ENCODE measurements around the gene ZNFX1.
"Not testable (repeated sequence)": the region's sequence is repeated elsewhere in the genome, so short reads cannot be mapped to it uniquely, and the experiment has no call there.

ZNFX1 gene

DNA sequence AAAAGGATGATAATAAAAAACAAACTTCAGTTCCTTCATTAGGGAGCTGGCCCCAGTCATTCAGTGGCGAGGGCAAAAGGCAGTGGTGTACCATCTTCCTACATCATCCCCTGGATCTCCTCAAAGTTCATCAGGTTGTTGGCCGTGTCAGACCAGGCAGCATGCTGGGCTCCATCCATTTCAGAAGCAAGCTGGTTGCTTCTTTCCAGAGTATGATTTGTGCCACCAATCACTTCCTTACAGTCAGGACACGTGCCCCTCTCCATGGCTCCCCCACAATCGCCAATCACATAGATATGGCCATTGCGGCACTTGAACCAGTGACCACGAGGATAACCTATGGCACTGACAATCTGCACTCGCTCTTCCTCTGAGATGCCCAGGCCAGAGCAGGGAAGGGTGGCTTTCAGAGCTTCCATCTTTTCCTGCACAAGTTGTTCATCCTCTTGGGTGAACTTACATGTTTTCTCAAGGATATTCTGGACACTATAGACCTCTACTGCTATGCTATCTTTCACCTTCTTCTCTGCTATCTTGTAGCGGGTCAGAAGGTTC lies 30.6 kb downstream of the ZNFX1 start:
- DNase-seq, result no peak

DNA sequence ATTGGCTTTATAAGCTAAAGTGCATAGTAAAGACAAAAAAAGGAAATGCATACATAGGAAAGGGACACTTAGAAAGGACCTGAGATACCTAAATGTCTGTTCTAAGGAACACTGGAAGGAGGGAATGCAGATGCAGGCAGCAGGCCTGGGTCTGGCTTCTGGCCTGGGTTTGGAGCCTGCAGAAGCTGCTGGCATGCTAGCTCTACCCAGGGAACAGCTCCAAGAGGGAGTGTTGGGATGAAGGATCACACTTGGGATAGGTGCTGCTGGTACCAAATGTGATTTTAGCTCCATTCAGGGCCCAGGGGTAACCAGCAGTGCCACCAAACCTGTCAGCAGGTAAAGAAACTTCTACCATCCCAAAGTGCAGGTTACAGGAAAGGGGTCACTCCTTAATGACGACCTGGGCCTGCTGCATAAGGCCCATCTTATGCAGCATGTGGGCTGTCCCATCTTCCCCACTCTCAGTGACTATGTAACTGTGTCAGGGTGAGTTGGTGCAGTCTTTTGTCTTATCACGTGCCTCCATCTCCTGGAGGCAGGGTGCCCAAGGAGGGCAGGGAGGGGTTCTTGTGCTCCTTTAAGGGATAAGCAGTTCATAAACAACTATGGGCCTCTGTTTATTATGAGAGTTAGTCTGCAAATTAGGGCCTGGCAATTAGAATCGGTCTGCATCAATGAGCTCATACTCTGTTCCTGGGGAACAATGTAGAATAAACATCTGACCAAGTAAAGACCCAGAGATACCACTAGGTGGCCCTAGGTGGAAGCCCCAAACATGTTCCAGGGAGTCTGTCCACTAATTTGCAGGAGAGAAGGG lies 31.7 kb downstream of the ZNFX1 start:
- peak; percentile 78 for DNase-seq

DNA sequence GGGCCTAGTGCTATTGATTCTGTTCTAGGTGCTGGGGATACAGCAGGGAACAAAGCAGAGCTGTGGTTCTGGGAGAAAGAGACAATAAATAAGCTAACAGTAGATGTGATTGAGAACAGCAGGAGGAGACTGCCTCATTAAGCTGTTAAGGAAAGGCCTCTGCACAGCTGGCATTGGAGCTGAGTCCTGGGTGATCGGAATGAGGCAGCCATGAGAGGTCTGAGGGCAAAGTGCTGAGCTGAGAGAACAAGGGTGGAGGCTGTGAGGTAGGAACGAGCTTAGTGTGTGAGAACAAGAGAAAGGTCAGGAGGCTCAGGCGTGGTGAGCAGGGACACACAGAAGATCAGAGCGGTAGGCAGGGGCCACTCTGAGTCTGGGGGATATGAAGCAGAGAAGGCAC lies 40.3 kb downstream of the ZNFX1 start:
- DNase-seq, result no peak

DNA sequence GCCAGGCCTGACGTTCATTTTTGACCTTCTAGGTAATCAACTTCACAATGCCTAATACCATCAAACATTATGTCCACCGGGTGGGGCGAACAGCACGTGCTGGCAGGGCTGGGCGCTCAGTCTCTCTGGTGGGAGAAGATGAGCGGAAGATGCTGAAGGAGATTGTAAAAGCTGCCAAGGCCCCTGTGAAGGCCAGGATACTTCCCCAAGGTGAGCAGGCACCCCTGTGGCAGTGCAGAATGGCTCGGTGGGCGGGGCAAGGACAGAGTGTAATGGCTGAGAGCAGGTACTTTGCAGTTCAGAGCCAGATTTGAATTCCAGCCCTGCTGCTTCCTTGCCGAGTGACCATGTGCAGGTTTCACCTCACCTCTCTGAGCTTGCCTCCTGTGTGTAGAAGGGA lies 41.6 kb downstream of the ZNFX1 start:
- DNase-seq, result no peak

DNA sequence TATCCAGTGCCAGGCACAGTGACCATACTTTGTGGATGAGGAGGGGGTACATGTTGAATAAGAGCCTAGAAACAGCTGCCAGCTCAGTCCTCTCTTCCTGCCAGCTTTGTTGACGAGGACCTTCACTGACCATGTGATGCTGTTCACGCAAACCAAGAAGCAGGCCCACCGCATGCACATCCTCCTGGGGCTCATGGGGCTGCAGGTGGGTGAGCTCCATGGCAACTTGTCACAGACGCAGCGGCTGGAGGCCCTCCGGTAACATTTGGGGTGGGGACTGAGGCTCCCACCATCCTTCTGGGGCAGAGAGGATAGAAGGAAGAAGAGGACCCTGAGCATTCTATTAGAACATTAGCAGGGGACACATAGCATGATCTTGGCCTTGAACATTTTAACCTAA lies 43.0 kb downstream of the ZNFX1 start:
- DNase-seq, result no peak

DNA sequence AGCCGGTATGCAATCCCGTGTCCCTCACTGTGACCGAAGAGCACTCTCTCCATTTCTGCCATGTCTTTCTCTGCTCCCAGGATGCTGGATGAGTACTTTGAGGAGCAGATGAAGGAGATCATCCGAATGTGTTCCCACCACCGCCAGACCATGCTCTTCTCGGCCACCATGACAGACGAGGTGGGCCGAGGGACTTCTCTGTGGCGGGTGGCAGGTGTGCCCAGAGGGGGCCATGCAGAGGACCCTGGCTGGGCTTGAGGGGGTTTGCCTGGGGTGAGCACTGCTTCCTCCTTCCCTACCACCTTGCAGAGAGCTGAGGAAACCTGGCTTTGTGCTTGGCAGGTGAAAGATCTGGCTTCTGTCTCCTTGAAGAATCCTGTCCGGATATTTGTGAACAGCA lies 44.6 kb downstream of the ZNFX1 start:
- DNase-seq, result no peak

DNA sequence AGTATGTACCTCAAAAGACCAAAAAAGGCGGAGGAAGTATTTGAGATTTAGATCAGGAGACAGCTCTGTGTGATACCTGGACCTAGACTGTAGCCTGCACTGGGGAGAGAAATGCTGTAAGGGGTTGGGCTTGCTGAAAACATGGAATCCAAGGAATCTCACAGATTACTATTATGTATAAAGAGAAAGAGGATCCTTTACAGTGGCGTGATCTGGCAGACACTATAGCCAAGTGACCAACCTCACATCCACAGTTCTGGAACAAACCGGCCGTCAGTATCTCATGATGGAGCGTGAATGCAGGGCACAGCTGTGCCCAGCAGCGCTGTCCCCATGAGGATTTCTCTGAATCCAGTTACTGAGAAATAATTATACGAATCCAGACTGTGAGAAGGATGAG lies 46.4 kb downstream of the ZNFX1 start:
- no peak for DNase-seq

DNA sequence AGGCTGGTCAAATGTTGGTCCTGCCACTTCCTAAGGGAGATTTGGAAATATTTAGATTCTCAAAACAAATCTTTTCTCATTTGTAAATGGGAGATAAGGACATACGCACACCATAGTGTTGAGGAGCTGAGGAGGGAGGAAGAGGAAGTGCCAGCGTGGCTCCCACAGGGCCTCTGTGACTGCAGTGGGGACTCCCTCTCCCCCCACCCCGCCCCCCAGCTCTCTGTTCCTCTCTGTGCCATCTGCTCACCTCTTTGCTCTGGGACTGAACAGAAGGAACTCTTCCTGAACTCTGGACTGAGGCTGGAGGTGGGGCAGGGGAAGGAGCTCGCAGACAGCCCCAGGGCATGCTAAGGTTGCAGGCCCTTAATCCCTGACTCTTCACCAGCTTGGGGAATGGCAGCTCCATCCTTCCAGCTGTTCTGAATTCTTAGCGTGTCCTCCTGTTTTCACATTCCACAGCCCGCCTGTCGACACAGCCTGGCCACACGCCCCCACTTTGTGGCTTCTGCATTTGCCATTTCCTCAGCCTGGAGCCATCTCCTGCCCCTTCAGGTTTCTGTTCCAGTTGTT lies 47.2 kb downstream of the ZNFX1 start:
- peak; percentile 79 for DNase-seq

DNA sequence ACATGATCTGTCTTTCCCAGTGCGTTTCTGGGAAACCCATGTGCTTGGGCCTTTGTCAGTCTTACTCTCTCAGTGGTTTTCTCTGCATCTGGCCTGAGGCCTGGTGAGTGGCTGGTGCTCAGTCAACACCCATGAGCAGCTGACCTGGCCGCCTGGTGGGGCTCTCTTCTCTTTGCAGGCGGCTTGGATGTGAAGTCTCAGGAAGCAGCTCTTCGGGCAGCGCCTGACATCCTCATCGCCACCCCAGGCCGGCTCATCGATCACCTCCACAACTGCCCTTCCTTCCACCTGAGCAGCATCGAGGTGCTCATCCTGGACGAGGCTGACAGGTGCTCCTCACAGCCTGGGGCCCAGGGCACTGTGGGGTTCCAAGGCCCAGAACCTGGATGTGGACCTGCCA lies 47.8 kb downstream of the ZNFX1 start:
- peak; percentile 48 for DNase-seq

DNA sequence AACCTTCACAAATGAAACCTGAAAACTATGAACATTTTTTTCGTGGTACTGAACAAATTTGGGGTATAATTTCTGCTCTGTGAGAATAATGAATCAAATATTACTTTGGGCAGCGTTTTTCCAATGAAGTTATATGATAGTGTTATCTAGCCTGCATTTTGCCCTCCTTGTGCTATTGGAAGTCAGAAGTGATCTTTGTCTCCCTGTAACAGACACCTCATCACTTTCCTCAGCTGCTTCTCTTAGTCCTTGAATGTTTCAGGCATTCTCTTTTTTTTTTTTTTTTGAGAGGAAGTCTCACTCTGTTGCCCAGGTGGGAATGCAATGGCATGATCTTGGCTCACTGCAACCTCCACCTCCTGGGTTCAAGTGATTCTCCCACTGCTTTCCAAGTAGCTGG lies 48.5 kb downstream of the ZNFX1 start:
- DNase-seq, result no peak

DNA sequence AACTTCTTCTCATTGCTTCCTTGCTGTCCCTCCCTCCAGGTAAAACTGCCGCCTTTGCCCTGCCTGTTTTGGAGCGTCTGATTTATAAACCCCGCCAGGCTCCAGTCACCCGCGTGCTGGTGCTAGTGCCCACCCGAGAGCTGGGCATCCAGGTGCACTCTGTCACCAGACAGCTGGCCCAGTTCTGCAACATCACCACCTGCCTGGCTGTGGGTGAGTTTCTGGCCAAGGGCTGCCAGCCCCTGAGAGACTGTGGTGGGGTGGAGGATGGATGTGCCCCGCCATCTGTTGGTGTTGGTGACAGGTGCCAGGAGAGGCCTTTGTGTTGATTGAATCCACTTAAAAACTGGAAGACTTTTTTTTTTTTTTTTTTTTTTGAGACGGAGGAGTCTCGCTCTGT lies 49.2 kb downstream of the ZNFX1 start:
- no peak for DNase-seq

DNA sequence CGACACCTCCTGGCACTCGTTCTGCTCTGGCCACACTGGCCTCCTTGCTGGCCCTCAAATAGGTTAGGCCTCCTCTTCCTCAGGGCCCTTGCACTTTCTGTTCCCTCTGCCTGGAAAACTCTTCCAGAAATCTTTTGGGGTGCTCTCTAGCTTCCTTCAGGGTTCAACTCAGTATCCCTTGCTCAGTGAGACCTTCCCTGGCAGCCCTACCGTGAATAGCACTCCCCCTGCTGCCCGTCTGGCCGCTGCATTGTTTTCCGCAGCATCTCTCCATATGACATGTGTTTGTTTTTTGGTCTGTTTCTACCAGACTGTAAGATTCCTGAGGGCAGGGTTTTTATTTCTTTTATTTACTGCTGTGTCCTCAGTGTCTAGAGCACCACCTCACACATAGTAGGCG lies 52.0 kb downstream of the ZNFX1 start:
- no peak for DNase-seq

DNA sequence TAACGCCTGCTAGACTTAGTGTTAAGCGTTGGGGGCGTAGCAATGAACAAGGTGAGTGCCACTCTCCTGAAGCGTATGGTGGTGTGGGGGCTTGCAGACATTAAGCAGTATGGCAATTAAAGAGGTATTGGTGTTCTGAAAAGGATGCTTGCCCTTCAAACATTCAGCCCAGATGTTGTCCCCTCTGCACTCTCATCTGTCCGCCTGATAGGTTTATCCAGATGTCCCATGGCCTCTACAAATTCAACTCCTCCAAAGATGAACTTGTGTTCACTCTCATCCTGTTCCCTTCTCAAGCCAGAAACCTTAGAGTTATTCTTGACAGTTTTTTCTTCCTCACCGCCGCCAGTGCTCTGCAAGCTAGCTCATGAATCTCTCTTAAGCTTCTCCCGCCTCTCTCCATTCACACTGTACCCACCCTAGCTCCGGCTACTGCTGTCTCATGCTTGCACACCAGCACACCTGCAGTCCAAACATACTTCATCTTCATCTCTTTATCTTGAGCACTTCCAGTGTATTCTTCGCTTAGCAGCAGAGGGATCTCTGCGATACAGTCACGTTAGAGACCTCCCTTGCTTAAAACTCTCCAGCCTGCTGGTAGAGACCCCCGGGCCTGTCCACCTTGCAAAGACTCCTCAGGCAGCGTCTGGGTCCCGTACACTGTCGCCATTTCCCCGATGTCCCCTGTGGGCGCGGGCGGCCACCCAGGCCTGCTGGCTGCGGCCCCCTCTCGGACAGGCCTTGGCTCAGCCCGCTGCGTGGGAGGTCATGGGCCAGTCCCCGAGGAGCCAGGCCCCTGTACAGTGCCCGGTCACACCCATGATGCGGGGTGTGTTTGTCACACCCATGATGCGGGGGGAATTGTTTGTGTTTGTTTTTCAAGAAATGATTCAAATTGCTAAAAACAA lies 57.7 kb downstream of the ZNFX1 start:
- peak; percentile 11 for DNase-seq

DNA sequence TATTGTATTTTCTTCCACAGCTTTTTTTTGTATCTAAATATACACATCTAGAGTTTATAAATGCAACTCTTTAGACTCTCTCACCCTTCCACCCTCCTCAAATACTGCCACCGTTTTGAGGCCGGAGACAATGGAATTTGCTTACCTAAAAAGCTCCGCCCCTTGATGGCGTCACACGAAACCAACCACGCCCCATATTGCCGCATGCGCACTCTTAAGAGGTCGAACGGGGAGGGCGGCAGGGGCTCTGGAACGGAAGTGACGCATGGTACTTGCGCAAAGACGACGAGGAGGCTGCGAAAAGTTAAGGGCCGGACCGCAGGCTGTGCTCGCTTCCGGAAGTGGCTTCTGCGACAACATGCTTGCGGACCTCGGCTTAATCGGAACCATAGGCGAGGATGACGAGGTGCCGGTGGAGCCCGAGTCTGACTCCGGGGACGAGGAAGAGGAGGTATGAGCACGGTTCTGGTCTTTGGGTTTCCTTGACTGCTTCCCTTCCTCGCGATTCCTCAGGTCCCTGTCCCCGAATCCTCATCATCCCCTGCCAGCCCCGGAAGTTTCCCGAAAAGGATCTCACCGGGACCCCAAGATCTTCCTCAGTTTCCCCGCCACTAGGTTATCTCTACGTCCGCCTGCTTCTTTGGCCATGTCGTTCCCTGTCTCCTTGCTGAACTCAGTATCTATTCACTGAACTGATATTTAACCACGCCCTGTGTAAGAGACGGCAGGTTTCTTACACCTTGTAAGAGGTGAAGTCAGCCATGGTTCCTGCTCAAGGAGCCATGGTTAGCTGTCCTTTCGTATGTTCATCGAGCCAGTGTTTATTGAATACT lies 58.5 kb downstream of the ZNFX1 start, which contains the start of gene DDX27:
DDX27 (plus strand) TSS at position 326 of the 833 bp plus-strand sequence; CDS start at position 359, 33 bp downstream.
- peak; percentile 99 for DNase-seq

DNA sequence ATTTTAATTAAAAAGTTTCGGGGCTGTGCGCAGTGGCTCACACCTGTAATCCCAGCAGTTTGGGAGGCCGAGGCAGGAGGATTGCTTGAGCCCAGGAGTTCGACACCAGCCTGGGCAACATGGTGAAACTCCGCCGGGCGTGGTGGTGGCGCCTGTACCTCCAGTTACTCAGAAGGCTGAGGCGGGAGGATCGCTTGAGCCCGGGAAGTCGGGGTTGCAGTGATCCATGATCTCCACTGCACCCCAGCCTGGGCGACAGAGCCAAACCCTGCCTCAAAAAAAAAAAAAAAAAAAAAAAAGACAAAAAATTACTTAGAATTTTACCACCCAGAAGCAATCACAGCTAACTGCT lies 59.1 kb downstream of the ZNFX1 start:
- not testable (repeated sequence) for DNase-seq

DNA sequence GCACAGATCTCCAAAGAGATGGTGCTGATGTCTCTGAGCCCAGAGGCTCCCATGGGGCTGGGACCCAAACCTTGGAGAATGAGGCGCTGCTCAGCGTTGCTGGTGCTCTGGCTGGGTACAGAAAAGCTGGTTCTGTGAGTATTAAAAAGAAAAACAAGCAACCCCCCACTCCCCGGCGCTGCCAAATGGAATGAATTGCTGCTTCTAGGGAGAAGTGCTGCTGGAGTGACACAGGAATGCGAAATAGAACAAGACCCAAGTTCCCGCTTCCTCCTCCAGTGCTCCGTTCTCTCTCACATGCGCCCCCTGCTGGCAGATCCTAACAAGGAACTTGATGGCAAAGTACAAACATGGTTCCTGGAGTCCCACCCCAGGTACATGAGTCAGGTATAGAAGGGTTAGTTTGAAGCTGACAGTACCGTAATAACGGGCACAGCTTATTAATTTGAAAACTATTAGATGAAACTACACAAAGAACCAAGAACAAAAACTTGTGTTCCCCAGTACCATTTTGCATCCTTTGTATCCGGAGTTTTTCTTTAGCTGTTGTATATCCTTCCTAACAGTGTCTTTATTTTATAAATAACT lies 60.8 kb downstream of the ZNFX1 start:
- peak; percentile 96 for DNase-seq

DNA sequence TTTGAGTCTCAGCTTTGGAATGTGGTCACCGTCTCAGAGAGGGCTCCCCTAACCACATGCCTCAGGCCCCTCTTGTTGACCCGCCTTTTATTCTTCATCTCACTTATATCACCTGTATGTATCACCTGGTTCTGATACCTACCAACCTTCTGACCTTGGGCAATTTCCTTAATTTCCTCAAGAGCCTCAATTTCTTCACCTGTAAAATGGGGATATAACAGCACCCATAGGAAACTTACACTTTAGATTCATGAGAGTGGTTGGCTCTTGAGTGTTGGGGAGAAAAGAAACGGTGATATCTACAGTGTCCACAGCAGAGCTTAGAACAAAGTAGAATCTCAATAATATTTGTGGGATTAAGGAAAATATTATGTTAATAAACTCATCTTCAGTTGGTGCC lies 62.6 kb downstream of the ZNFX1 start:
- no peak for DNase-seq

DNA sequence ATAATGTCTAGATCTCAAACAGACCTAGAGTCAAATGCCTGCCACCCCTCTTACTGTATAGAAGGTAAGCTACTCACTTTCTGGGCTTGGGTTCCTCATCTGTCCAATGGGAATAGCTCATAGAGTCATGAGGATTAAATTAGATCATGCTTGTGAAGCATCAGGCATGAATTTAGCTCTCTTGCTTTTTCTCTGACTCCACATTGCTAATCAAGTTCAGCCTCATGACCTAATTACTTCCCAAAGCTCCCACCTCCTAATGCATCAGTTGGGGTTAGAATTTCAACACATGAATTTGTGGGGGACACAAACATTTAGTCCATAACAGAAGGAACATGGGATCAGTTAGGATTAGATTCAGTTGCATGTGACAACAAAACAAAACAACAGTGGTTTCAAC lies 63.3 kb downstream of the ZNFX1 start:
- no peak for DNase-seq

DNA sequence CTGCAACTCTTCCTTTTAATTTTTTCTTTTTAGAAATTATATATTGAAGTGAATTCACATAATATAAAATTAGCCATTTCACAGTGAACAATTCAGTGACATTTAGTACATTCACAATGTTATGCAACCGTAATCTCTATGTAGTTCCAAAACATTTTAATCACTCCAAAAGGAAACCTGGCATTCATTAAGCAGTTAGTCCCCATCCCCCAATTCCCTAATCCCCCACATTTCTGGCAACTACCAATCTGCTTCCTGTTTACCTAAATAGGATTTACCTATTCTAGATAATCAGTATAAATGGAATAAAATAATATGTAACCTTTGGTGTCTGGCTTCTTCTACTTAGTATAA lies 67.1 kb downstream of the ZNFX1 start:
- no peak for DNase-seq

DNA sequence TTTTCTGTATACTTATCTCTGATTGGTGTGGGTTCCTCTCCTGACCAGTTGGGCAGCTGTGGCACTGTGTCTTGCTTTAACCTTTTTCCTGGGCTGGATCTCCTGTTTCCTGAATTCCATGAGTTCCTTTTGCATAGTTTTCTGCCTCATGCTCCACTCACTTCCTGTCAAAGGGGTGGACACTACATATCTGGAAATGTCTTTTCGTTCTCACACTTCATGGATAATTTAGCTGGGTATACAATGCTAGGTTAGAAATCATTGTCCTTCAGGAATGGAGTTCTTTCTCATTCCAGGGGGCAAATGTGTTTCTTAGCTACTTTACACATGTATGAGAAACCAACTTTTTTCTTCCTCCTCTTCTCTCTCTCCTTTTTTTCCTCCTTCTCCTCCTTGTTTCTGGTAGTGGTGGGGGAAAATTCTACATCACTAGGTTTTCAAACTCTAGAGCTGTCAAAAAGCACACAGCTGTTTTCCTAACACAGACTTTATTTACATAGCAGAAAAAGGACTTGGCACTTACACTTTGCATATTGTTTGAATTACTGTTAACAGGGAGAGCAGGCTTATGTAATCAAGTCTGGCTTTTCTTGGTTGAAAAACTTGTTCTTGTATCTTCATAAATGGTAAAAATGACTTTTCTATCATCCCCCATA lies 67.6 kb downstream of the ZNFX1 start:
- DNase-seq, result no peak

DNA sequence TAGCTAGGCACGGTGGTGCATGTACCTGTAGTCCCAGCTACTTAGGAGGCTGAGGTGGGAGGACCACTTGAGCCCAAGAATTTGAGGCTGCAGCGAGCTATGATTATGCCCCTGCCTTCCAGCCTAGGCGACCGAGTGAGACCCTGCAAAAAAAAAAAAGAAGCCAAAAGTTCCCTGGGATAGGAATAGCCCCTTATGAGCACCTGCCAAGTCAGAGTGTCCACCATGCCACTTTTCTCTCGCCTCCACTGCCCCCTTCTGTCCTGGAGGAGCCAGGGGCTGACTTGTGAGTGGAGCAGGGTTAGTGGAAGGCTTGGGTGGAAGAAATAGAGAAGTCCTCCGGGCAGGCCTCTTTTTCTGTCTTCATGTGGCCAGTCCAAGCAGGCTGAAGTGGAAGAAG lies 70.8 kb downstream of the ZNFX1 start:
- DNase-seq, result peak; percentile 58

DNA sequence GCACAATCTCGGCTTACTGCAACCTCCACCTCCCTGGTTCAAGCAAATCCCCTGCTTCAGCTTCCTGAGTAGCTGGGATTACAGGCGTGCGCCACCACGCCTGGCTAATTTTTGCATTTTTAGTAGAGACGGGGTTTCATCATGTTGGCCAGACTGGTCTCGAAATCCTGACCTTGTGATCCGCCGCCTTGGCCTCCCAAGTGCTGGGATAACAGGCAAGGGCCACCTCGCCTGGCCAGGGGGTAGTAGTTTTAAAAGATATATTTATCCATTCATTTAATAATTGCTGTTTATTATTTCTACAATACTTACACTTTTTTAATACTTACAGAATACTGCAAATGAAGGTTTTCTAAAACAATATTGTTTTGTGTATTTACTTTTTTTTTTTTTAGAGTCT lies 74.1 kb downstream of the ZNFX1 start:
- no peak for DNase-seq
